Germinal center (tissue), 1 donor: ENCODE data around the gene NDUFS8.

ENCODE experiments used
- DNase-seq: peaks from one replicate; pipeline ENCODE4 v3.0.0; 2012; ENCODE audit warnings: mixed read lengths, low spot score

NDUFS8 gene

GRCh38 chr11:68080860-68081259 is 50.4 kb downstream of the NDUFS8 start:
- DNase-seq = no peak

DNA sequence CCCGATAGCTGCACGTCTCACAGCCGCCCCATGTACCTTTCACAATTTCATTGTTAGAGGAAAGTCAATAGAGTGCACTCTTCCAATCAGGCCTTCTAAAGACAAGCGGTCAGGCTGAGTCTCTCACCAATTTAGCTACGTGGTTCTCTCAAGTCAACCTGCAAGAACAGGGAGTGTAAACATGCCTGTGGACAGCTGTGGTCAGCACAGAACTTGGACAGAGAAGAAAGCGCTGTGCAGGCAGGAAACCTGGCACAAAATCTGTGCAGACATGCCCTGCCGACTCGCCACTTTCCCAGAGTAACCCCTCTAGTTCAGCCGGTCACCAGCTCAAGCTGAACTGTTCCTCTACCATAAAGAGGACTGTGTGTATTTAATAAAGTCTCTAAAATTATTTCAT is 51.2 kb downstream of the NDUFS8 start:
- no peak for DNase-seq

DNA sequence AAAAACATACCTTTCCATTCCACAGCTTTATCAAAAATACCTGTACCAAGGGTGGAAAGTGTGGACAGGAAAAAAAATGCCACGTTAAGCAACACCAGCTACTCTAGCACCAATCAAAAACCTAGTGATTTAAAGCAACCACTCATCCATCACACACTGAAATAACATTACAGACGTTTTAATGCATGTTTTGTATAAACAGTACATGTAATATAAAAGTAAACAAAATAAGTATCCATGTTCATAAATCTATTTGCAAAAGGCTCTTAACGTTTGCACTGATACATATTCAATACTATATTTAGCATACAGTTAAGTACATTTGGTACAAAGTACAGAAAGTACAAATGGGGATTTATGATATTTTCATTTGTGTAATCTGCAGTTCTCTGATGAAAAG is 52.0 kb downstream of the NDUFS8 start:
- no peak for DNase-seq

GRCh38 chr11:68083517-68083916 is 53.0 kb downstream of the NDUFS8 start:
- DNase-seq = no peak
